ENCODE data around the gene EHBP1L1. TPM values are rescaled to one million over a fixed set of nuclear protein-coding genes. Genes with fewer than 3 reads are reported as not detected.

EHBP1L1 gene
- total RNA-seq: 9.7 TPM

DNA sequence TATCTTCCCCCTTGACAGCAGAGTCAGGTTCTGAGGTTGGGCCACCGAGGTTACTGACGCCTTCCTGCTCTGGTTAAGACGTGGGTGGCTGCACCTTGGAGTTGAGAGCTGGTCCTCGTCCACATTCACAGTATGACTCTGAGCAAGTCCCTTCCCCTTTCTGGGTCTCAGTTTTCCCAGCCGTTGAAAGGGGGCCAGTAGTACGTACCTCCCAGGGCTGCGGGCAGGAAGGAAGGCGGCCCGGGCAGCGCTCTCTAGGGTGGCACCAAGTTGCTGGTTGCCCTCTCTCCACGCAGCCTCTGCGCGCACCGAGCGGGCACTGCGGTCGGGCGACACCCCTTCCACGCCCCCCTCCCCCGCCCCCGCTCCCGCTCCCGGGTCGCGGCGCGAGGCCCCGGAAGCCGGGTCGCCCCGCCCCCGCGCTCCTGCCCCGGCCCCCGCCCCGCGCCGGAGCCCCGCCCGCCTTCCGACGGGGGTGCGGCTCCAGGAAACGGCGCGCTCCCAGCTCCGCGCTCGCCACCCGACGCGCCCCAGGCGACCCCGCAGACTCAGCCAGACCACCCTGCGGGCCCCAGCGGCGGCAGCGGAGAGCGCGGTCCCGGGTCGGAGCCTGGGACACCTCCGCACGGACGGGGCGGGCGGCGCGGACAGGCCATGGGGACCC is at the start of gene EHBP1L1:
EHBP1L1 (plus strand) TSS at position 486 of the 664 bp plus-strand sequence. CDS start 250 bp downstream, outside the sequence.
- DNase-seq: no peak

DNA sequence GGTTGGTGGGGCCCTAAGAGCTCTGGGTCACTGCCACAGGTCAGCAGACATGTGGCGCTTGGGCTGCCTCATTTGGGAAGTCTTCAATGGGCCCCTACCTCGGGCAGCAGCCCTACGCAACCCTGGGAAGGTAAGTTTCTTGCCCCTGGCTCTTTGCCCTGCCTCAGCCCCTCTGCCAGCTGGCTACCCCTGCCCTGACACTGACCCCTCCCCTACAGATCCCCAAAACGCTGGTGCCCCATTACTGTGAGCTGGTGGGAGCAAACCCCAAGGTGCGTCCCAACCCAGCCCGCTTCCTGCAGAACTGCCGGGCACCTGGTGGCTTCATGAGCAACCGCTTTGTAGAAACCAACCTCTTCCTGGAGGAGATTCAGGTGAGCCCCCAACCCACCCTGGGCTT is 49.1 kb upstream of the EHBP1L1 start:
- no peak for DNase-seq

DNA sequence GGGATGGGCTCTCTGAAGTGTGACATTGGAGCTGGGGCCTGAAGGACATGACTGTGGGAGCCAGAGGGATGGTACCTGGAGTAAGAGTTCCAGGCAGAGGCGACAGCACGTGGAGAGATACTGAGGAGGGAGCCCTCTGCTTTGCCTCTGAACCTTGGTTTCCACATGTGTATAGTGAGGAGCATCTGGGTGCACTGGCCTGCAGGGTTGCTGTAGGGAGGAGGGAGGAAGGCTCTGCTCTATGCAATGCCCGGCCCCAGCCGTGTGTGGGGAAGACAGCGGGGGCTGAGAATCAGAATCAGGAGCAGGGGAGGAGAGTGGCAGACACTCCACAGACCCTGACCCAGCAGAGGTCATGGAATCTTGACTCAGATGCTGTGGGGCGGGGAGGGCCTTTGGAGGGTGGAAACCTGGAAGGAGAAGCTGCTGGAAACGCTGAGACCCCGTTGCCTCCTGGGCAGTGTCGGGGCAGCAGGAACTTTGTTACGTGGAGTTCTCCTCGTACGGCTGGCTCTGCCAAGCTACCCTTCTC is 47.0 kb upstream of the EHBP1L1 start:
- DNase-seq: no peak

DNA sequence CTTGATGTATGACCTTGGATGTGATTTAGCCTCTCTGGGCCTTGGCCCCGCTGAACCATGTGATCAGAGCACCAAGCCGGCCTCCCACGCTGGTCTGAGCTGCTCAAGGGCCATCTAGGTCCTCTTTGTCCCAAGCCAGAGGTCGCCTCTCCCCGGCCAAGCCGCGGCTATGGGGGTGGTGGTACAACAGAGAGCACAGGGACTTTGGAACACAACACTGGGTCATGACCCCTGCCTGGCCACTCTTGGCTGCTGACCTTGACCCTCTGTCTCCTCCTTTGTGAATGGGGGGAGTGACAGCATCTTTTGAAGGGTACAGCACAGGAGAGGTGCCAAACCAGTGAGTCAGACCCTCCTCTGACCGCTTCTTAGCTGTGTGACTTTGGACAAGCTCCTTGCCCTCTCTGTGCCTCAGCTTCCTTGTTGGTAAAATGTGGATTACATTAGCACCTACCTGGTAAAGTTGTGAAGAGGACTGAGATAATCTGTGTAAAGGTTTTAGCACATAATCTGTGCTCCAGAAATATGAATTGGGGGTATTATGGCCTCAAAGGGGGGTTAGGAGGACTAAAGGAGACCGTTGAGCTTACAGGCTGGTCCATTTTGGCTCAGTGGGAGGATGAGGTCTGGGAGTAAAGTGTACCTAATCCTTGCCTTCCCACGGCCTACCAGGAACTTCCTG is 46.2 kb upstream of the EHBP1L1 start:
- DNase-seq: no peak

DNA sequence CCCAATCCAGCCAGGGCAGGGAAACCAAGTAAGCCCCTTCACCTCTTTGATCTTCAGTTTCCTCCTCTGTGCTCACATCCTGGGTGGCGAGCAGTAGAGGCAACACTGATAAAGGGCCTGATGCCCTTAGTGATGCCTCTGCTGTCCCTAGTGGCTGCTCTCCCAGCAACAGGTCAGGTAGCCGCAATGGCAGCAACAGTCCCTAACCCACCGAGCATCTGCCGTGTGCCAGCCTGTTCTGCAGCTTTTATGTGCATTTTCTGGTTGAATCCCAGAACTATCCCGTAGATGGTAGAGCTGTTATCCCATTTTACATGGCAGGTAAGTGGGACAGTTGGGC is 45.7 kb upstream of the EHBP1L1 start:
- DNase-seq: no peak

DNA sequence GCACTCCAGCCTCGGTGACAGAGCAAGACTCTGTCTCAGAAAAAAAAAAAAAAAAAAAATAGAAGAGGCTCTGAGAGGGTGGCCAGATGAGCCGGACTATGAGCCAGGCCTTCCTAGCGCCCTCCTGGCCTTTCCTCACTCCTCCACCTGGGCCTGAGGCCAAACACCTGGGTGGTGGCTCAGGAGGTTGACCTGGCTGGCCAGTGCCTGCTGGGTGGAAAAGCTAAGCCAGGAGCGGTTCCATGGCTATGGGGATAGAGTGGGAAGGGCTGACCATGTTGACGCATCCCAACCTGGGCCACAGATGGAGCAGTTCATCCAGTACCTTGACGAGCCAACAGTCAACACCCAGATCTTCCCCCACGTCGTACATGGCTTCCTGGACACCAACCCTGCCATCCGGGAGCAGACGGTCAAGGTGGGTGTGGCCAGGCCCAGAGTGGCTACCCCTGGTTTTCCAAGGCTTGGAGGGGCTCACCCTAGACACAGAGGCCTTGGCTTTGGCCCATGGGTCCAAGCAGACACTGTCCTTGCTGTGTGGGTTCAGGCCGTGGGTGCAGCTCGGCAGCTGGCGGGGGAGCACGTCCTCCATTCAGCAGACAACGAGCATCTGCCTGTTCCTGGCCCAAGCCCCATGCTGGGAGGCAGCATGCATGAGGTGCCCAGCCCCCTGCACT is 43.3 kb upstream of the EHBP1L1 start:
- DNase-seq: no peak

DNA sequence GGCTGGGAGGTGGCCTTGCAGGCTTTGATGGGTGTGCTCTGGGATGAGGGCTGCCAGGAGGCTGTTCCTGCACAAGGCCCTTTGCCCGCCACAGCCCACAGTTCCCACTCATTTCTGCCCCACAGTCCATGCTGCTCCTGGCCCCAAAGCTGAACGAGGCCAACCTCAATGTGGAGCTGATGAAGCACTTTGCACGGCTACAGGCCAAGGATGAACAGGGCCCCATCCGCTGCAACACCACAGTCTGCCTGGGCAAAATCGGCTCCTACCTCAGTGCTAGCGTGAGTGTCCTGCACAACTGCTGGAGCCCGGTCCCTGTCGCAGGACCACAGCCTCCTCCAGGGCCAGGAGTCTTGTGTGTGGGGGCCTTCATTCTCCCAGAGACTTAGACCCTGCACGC is 40.8 kb upstream of the EHBP1L1 start:
- DNase-seq: no peak

DNA sequence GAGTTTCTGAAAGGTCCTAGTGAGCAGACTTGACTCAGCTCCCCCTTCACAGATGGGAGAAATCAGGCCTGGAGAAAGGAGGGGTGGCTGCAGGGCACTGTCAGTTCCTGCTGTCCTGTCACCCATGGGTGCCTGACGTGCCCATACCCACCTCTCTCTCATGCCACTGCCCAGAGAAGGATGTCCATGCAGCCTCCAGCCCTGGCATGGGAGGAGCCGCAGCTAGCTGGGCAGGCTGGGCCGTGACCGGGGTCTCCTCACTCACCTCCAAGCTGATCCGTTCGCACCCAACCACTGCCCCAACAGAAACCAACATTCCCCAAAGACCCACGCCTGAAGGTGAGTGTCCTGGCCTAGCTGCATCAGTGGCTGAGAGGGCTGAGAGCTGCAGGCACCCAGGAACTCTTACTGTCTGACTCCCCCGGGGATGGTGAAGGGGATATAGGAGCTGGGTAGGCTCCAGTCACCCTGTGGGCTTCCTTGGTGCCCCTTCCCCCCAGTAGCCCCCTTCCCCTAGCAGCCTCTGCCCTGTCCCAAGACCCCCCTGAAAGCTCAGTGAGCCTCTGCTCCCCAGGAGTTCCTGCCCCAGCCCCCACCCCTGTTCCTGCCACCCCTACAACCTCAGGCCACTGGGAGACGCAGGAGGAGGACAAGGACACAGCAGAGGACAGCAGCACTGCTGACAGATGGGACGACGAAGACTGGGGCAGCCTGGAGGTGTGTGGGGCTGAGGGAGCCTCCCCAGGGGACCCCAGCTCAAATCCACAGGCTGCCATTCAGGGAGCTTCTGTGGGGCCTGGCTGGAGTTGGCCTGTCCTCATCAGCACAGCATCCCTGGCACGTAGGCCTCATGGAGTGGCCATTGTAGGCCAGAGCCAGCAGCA is 39.2 kb upstream of the EHBP1L1 start:
- DNase-seq: no peak

DNA sequence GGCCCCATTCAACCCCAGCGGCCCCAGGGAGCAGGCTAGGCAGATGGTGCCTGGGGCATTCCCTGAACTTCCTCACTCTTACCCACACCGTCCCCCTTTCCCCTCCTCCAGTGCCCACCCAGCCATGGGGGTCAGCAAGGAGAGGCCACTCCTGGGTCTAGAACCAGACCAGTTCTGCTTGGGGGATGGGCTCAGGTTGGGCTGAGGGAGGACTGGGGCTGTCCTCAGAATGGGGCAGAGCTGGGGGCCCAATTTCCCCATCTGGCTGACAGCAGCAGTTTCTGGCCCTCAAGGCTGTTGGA is 38.6 kb upstream of the EHBP1L1 start:
- no peak for DNase-seq

DNA sequence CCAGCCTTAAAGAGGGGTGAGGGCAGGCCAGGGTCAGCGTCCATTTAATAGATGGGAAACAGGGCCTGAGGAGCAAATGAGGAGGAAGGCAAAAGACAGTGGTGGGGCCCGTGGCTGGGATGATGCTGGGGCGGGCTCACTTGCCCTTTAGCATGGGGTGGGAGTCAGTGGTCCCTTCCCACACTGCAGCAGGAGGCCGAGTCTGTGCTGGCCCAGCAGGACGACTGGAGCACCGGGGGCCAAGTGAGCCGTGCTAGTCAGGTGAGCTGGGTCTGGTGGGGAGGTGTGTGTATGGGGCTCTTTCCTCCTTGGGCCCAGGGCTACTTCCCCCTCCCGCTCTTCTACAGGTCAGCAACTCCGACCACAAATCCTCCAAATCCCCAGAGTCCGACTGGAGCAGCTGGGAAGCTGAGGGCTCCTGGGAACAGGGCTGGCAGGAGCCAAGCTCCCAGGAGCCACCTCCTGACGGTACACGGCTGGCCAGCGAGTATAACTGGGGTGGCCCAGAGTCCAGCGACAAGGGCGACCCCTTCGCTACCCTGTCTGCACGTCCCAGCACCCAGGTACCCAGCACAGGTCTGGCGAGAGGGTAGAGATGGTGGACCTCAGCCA is 38.1 kb upstream of the EHBP1L1 start:
- no peak for DNase-seq

DNA sequence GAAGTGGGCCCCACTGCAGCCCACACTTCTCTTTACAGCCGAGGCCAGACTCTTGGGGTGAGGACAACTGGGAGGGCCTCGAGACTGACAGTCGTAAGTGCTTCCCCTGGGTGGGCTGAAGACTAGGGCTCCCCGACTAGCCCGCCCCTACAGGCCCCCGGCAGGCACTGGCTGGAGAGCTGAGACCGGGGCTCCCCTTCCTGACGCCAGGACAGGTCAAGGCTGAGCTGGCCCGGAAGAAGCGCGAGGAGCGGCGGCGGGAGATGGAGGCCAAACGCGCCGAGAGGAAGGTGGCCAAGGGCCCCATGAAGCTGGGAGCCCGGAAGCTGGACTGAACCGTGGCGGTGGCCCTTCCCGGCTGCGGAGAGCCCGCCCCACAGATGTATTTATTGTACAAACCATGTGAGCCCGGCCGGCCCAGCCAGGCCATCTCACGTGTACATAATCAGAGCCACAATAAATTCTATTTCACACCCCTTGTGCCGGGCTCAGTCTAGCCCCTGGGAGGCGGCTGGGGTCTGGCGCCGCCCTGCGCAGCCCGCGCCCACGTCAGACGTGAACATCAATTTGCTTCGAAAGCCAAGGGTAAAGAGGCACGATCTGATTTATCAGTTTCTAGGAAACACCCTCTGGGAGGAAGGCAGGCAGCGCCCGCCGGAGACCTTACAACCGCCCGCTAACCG is 37.5 kb upstream of the EHBP1L1 start:
- DNase-seq: no peak

DNA sequence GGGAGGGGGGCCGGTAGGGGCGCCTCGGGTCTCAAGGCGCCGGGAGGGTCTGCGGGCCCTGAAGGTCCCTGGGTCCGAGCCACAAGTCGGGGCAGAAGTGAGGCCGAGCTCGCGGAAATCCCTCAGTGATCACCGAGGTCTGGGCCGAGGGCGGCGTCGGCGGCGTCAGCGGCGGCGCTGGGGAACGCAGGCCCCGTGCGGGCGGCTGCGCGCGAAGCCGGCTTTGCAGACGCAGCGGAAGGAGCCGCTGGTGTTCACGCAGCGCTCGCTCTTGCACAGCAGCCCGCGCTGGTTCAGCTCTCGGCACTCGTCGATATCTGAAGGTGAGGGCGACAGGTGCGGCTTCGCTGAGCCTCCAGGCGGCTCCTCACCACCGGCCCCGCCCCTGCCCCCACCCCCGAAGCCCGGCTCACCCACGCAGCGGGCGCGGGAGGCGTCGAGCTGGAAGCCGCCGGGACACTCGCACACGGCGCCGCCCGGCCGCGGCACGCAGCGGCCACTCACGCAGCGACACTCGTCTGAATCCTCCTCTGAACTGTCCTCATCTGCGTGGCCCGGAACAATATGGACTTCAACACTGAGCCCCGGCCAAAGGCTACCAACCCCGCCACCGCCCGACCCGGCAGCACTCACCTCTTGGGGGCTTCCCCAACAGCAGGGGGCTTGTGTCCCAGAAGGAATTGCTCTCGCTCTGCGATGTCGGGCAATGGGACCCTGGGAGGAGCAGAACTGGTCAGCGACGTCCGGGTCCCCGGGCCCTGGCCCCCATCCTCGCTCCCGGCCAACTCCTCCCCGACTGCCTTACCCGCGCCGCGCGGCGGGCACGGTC is 36.7 kb upstream of the EHBP1L1 start:
- no peak for DNase-seq

DNA sequence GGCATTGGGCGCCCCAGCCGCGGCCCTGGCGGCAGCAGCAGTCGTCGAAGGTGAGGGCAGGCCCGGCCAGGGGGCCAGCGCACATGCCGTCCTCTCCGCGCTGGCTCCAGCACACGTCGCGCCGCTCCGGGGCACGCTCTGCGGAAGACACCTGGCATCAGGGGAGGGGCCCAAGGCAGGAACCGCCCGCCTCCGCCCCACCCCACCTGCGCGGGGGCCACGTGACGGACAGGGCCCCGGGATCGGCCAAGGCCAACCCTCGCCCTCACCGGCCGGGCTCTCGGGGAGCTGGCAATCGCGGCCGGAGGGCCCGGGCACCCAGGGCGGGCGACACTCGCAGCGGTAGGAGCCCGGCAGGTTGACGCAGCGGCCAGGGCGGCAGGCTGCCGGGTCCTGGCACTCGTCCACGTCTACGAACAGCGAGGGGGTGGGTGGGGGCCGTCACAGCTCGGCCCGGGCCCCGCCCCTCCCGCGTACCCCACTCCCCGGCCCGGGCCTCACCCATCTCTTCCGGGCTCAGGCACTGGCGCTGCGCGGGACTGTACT is 36.0 kb upstream of the EHBP1L1 start:
- no peak for DNase-seq

DNA sequence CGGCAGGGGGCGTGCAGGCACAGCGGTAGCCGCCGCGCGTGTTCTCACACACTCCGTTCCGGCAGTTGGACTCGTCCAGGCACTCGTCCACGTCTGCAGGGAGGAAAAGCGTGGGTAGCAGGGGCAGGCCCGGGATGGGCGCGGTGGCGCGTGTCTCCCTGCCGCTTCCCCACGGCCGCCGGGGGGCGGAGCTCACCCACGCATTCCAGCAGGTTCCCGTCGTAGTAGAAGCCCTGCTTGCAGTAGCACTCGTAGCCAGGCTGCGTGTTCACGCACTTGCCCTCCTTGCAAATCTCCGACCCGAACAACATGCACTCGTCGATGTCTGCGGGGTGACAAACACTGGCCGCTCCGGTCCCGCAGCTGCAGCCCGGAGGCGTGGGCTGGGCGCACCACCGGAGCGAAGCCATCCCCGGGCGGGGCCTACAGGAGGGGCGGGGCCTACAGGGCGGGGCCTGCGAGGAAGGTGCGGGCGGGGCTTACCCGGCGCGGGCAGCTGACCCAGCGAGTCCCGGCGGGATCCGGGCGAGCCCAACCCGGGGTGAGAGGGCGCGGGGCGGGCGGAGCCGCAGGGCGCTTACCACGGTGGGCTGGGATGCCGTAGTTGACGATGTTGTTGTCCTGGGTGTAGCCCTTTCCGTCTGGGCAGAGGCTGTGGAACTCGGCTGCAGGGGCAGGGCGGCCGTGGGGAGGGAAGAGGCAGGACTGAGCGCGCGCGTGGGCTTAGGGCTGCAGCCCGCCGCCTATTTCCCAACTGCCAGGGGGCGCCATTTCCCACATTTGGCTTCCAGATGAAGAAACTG is 35.4 kb upstream of the EHBP1L1 start:
- peak; percentile 92 for DNase-seq

DNA sequence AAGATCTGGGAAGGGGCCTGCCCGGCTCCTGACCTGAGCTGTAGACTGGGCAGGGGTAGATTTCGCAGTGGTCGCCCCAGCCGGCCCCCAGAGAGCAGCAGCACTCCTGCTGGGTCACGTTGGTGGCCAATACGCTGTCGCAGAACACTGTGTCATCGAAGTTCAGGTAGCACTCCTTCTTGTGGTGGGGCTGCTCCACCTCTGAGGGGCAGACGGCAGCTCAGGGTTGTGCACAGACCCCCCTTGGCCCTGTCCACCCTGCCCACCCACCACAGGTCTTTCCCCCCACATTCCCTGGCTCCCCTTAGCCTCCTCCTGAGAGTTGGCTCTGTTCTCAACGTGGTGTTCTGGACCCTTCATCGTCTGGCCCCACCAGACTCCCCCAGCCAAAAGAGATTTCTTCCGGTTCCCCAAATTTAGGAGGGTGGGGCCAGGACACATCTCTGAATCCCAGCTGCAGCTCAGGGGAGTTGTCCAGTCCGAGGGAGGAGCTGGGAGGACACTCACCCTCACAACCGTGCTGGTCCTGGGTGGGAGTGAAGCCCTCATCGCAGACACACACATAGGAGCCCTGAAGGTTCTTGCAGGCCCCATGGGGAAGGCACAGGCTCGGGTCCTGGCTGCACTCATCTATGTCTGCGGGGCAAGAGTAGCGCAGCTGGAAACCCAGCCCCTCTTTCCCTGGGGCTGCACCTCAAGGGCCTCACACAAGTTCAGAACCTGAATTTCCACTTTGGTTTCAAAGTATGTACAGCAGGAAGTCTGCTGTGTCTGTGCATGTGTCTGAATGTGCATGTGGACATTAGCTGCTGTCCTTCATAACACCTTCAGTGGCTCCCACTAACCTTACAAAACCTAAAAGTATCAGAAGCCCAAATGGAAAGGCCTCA is 34.5 kb upstream of the EHBP1L1 start:
- no peak for DNase-seq

DNA sequence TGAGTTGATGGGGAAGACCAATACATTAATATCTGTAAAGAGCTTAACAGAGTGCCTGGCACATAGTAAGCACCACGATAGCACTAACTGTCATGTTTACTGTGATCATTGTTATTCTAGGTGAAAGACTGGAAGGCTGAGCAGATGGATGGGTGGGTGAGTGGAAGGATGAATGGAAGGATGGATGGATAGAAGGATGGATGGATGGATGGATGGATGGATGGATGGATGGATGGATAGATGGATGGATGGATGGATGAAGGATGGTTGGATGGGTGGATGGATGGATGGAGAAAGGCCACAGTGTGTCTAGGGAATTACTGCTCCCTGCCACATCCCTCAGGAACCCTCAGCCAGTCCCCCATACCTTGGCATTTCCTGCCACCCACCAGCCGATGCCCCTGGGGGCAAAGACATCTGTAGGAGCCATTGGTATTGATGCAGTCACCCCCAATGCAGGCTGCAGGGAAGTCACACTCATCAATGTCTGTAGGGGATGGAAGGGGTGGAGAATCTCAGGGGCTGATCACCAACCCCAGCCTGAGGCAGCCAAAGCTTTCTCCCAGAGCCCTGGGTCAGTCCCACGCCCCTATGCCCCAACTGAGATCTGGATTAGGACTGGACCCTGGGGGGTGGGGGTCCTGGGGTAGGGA is 33.0 kb upstream of the EHBP1L1 start:
- no peak for DNase-seq

DNA sequence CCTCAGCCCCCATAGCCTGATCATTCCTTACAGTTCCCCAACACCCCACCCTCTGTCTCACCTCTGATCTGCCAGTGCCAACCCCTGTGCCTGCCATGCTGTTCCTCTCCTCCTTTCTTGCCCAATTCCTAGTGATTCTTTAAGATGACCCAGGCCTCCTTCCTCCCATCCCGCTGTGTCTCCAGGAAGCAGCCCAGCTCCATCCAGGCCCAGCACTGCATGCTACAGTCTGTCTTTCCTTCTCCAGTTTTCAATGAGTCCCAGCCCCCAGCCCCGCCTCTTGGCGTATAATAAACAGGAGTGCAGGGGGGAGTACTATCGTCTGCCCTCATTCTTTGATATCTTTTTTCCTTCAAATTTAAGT is 30.0 kb upstream of the EHBP1L1 start:
- DNase-seq: no peak

Measured in occipital lobe (tissue), 2 donors.